Stomach smooth muscle (tissue), 2 donors: ENCODE results near the gene GLRA3.
"Not testable (repeated sequence)": the region's sequence is repeated elsewhere in the genome, so short reads cannot be mapped to it uniquely, and the experiment has no call there.

Experiments
- H3K27ac ChIP-seq: one replicate; pipeline ENCODE4 v1.7.0; 2013; ENCODE audit warnings: mild to moderate bottlenecking, low read length, inconsistent platforms
- H3K27me3 ChIP-seq, 2 donors: one replicate each; pipeline ENCODE4 v1.7.0; 2013; ENCODE audit warnings: low read length in 2 of 2; ENCODE audit not compliant: insufficient read depth in 2 of 2, control insufficient read depth in 1 of 2
- H3K36me3 ChIP-seq, 2 donors: one replicate each; pipeline ENCODE4 v1.7.0; 2013; ENCODE audit warnings: low read length in 2 of 2; ENCODE audit not compliant: control insufficient read depth in 2 of 2, insufficient read depth in 2 of 2
- H3K4me1 ChIP-seq: one replicate; pipeline ENCODE4 v1.7.0; 2013; ENCODE audit warnings: low read length; ENCODE audit not compliant: control insufficient read depth, insufficient read depth
- H3K4me3 ChIP-seq, 2 donors: one replicate each; pipeline ENCODE4 v1.7.0; 2013; ENCODE audit warnings: low read length in 2 of 2
- H3K9ac ChIP-seq, 2 donors: one replicate each; pipeline ENCODE4 v1.7.0; 2013; ENCODE audit warnings: low read length in 2 of 2, mild to moderate bottlenecking in 1 of 2
- H3K9me3 ChIP-seq, 2 donors: one replicate each; pipeline ENCODE4 v1.7.0; 2013; ENCODE audit warnings: low read length in 2 of 2; ENCODE audit not compliant: control insufficient read depth in 2 of 2
- donor health status: healthy.
- donor health status: Pancreatic carcinoma.

The GLRA3 gene

DNA sequence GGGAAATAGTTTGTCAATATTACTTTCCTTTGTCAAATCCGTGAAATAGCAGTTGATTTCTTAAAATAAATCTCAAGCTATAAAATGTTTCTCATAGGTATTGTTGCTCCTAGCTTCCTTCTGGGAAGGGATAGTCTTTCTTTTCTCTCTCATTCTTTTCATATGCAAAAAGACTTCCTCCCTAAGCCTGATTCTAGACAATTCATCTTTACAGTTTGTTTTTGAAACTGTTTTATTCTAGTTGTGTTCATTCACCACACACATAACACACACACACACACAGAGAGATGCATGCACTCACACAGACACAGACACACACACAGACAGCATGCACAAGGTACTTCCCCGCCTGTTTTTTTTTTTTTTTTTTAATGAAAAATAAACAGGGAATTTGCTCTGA lies 18.2 kb downstream of the GLRA3 start:
- no peak overlapping the region for H3K4me3 ChIP-seq
- no peak overlapping the region for H3K9ac ChIP-seq
- H3K4me1 ChIP-seq = no peaks in the 10 kb centered on the region
- H3K36me3 ChIP-seq = no peaks in the 10 kb centered on the region
- no peaks in the 10 kb centered on the region for H3K27me3 ChIP-seq
- H3K9me3 ChIP-seq = no peaks in the 10 kb centered on the region
- H3K27ac ChIP-seq = no peak overlapping the region

DNA sequence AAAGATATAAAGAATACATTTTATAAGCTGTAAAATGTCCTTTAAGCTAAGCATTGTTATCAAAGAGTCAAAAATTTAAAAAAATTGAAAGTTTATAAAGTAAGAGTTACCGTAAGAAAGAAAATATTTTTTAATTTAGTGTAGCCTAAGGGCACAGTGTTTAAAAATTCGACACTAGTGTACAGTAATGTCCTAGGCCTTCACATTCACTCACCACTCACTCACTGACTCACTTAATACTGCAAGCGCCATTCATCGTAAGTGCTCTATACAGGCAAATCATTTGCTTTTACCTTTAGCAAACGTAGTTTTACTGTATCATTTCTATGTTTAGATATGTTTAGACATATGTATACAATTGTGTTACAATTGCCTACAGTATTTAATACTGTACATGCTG lies 20.2 kb downstream of the GLRA3 start:
- no peaks in the 10 kb centered on the region for H3K4me1 ChIP-seq
- H3K27me3 ChIP-seq = no peaks in the 10 kb centered on the region
- H3K27ac ChIP-seq = no peak overlapping the region
- H3K9me3 ChIP-seq = no peaks in the 10 kb centered on the region
- no peak overlapping the region for H3K4me3 ChIP-seq
- H3K9ac ChIP-seq = no peak overlapping the region
- H3K36me3 ChIP-seq = no peaks in the 10 kb centered on the region

DNA sequence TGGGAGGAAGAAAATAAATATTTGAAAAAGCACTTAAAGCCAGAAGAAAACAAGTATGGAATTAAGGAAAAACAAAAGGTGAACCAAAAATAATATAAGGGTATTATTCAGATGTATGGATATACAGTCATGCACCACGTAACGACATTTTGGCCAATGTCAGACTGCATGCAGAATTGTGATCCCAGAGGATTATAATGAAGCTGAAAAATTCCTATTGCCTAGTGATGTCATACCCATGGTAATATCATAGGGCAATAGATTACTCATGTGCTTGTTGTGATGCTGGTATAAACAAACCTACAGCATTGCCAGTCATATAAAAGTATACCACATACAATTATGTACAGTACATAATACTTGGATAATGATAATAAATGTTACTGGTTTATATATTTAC lies 20.9 kb downstream of the GLRA3 start:
- H3K27me3 ChIP-seq = no peaks in the 10 kb centered on the region
- H3K36me3 ChIP-seq = no peaks in the 10 kb centered on the region
- H3K4me1 ChIP-seq = no peaks in the 10 kb centered on the region
- H3K9ac ChIP-seq = no peak overlapping the region
- no peak overlapping the region for H3K27ac ChIP-seq
- H3K9me3 ChIP-seq = no peaks in the 10 kb centered on the region
- no peak overlapping the region for H3K4me3 ChIP-seq

DNA sequence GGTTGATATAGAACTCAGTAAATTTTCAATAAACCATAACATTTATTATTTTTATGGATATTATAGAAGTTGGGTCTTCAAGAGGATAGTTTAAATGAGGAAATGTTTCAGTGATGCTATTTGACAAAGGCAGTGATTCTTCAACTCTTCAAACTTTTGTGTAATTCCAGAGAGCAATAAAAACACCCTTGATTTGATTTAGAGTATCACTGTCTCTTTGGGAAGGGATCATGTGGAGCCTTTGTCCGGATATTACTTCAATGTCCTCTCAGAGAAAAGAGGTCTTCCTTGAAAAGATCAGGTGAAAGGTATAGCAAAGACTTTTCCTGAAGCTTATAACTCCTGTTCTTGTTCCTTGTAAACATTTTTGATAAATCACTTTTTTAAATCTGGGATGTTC lies 23.3 kb downstream of the GLRA3 start:
- no peaks in the 10 kb centered on the region for H3K36me3 ChIP-seq
- no peak overlapping the region for H3K9ac ChIP-seq

DNA sequence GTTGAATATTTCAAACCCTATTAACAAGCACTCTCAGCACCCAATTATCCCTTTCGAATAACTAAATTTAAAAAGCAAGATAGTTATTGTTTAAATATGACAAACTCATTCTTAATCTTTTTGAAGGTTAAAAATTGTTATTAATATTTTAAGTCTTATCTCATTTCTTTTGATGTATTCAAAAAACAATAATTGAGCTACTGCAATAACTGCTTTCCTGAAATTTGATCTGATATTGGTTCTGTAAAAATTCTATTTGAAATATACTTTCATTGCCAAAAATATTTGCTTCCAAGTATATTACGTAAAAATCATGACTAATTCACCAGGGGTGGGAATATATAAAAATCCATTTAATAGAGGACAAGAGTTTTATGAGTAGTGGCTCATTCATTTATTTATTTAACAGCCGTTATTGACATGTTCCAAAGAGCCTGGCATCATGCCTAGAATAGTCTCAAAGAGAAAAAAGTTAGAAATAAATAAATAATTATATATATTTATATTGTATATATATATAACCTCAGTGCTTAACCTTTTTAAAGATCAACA lies 34.4 kb downstream of the GLRA3 start:
- no peak overlapping the region for H3K27ac ChIP-seq
- H3K36me3 ChIP-seq = no peaks in the 10 kb centered on the region
- H3K4me1 ChIP-seq = no peaks in the 10 kb centered on the region
- H3K9ac ChIP-seq = no peak overlapping the region
- H3K4me3 ChIP-seq = no peak overlapping the region
- H3K27me3 ChIP-seq = no peaks in the 10 kb centered on the region
- H3K9me3 ChIP-seq = peaks cover 0 to 3% of the 10 kb centered on the region in 2 donors

More for the DNA sequence above, 23.3 kb downstream of the GLRA3 start:
- Histone ChIP-seq H3K4me1 (no peaks in the 10 kb centered on the region), H3K27ac (no peak overlapping the region), H3K27me3 (no peaks in the 10 kb centered on the region), H3K9me3 (no peaks in the 10 kb centered on the region), H3K4me3 (no peak overlapping the region)

DNA sequence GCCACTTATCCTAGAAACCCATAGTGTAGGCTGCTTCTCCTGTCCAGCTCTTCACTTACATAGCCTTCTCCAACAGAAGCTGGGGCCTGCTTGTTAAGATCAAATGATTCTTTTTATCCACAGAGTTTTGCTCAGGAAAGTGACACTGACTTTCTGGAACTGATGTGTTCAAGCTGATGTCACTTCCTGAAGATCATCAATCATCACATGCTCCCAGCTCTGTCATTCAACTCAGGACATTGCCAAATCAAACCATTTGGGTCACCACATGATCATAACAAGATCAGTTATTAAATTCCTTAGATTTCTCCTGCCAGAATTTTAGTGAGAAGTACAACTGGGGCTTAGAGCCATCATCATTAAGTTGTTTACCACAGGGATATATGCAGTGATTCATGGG lies 39.4 kb downstream of the GLRA3 start:
- Histone ChIP-seq H3K4me3 (no peak overlapping the region), H3K36me3 (no peaks in the 10 kb centered on the region), H3K4me1 (no peaks in the 10 kb centered on the region), H3K27ac (no peak overlapping the region), H3K27me3 (no peaks in the 10 kb centered on the region), H3K9me3 (peaks cover 0 to 3% of the 10 kb centered on the region in 2 donors), H3K9ac (no peak overlapping the region)

DNA sequence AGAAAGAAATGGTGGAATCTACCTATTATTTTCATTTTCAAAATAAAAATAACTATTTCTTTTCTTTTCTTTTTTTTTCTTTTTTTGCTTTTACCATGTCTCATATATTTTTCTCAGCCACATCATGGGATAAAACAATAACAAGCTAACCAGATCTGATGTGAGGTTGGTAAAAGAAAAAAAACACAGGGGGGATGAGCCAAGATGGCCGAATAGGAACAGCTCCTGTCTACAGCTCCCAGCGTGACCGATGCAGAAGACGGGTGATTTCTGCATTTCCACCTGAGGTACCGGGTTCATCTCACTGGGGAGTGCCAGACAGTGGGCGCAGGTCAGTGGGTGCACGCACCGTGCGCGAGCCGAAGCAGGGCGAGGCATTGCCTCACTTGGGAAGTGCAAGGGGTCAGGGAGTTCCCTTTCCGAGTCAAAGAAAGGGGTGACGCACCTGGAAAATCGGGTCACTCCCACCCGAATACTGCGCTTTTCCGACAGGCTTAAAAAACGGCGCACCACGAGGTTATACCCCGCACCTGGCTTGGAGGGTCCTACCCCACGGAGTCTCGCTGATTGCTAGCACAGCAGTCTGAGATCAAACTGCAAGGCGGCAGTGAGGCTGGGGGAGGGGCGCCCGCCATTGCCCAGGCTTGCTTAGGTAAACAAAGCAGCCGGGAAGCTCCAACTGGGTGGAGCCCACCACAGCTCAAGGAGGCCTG lies 50.6 kb downstream of the GLRA3 start:
- not testable (repeated sequence) for H3K36me3 ChIP-seq, H3K4me1 ChIP-seq, H3K4me3 ChIP-seq, H3K9me3 ChIP-seq, H3K27ac ChIP-seq, H3K9ac ChIP-seq, H3K27me3 ChIP-seq

DNA sequence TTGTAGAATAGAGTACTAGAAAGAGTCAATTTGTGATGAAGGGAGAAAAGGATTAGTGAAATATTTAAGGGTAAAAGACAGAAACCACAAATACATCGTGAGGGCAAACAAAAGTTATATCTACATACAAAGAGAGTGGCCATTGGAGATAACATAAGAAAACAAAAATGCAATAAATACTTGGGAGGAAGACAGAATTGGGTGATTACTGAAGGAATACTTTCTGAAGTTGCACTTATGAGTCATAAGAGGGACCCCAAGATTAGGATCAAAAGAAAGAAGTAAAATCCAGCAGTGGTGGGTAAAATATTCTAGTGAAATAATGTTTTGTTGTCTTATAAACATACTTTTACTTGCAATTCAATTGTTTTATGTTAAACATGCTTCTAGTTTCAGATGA lies 53.7 kb downstream of the GLRA3 start:
- Histone ChIP-seq H3K27me3 (no peaks in the 10 kb centered on the region), H3K4me3 (no peak overlapping the region), H3K36me3 (no peaks in the 10 kb centered on the region), H3K4me1 (no peaks in the 10 kb centered on the region), H3K27ac (no peak overlapping the region), H3K9ac (no peak overlapping the region), H3K9me3 (no peaks in the 10 kb centered on the region)

DNA sequence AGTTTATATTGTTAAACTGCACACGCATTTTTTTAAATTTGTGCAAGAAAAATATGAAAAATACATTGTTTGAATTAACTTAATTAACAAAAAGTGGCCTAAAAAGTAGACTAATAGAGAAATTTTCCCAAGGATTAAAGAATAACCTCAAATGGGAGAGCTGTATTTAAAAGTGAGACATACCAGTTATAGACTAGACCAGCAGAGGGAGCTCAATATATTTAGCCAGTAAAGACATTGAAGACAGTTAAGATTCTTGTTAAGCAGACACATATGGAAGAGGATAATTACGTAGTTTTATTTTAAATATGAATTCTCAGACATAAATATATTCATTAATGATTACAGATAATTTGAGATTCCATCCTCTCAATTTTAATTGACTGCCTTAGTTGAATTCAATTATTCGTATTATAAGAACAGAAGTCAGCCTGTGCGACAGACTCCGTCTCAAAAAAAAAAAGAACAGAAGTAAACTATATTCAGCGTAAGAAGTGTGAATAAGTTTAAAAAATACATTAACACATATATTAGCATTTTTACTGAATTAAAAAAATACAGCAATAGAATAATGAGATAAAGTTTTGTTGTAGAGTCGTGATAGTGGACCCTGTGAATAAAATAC lies 64.8 kb downstream of the GLRA3 start:
- Histone ChIP-seq H3K27ac (no peak overlapping the region), H3K27me3 (no peaks in the 10 kb centered on the region), H3K4me3 (no peak overlapping the region), H3K36me3 (no peaks in the 10 kb centered on the region), H3K9ac (no peak overlapping the region), H3K9me3 (no peaks in the 10 kb centered on the region), H3K4me1 (no peaks in the 10 kb centered on the region)

DNA sequence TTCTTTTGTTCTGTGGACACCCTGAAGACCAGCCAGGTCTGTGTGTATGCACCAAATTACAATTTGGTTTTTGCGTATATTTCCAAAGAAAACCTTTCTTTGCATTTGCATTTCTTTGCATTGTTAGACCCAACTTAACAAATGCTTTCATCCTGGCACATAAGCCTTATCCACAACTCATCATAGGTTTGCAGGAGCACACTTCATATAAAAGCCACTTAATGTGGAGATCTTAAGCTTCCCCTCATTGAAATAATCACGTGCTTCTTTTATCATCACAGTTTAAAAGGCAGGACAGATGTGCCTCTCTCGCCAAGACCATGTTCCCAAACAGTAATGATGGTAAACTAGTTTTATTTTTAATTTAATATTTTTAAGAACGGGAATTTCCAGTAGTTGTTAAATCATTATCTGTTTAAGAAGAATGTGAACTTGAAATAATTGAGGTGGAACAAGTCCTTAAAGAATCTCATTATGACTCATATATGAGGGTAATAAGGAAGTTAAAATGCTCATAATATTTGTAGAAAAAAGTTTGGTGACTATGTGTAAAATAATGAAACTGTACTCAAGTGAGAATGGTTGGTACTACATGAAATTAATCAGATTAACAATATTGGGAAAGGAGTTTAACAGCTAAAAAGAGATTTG lies 65.5 kb downstream of the GLRA3 start:
- H3K27ac ChIP-seq = no peak overlapping the region
- H3K9ac ChIP-seq = no peak overlapping the region
- H3K4me3 ChIP-seq = no peak overlapping the region
- H3K4me1 ChIP-seq = no peaks in the 10 kb centered on the region
- H3K36me3 ChIP-seq = no peaks in the 10 kb centered on the region
- H3K9me3 ChIP-seq = no peaks in the 10 kb centered on the region
- H3K27me3 ChIP-seq = no peaks in the 10 kb centered on the region

DNA sequence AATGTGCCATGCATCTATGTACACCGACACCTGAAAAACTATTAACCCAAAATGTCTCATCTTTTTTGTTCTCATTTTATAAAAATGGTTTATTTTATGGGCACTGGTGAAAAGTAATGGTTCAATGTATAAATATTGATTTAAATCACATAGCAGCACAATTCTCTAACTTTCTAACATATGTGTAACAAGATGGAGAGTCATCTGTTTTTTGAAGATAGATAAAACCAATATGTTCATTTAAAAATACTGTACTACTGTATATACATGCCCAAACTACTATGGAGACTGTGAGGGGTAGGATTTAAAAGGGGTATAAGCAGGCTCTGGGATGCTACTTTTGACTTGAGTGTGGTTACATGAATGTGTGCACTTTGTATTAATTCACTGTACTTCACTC lies 67.6 kb downstream of the GLRA3 start:
- Histone ChIP-seq H3K9me3 (no peaks in the 10 kb centered on the region), H3K27ac (no peak overlapping the region), H3K4me1 (no peaks in the 10 kb centered on the region), H3K9ac (no peak overlapping the region), H3K27me3 (no peaks in the 10 kb centered on the region), H3K36me3 (no peaks in the 10 kb centered on the region), H3K4me3 (no peak overlapping the region)
